Femur (tissue), 1 donor: ENCODE measurements around the gene PDE6H.

Experiments used
- DNase-seq: peaks from one replicate; pipeline ENCODE4 v3.0.0-alpha.2; 2017

Gene PDE6H

DNA sequence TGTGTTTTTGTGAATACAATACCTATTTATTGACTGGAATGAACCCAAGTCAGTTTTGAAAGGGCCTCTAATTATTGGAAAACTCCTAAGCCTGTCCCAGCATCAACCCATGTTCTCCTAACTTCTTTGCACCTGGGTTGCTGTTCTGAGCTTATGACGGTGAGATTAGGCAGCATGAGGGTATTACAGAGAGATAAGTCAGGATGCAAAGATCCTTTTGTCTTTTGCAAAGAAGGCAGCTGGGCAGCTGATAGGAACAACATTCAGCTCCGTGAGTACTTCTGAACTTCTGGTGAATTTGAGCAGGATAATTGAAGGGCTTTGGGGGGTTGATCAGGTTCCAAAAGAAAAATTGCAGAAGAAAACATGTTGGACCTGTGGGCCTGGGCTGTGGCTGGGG, at the start of gene PDE6H:
TSS of gene PDE6H (plus strand) at position 227 of the 400 bp plus-strand sequence. CDS start 4,971 bp downstream, outside the sequence.
- no peak for DNase-seq

DNA sequence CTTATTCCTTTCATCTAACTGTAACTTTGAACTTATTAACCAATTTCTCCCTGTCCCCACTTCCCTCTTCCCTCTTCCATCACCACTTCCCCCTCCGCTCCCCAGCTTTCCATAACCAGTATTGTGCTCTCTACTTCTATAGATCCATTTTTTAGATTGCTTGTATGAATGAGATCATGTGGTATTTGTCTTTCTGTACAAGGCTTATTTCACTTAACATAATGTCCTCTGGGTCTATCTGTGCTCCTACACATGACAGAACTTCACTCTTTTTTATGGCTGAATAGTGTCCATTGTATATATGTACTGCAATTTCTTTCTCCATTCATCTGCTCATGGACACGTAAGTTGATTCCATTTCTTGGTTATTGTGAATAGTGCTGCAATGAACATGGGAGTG, 48.9 kb upstream of the PDE6H start:
- no peak for DNase-seq

DNA sequence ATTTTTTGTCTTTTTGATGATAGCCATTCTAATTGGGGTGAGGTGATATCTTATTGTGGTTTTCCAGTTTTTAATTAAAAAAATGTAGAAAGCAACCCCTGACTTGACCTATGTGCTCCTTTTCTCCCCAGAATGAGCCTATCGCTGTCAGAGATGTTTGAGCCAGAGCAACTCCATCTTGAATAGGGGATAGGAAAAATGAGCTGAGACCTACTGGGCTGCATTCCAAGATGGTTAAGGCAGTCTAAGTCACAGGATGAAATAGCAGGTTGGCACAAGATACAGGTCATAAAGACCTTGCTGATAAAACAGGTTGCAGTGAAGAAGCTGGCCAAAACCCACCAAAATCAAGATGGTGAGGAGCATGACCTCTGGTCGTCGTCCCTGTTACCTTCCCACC, 48.3 kb upstream of the PDE6H start:
- no peak for DNase-seq

DNA sequence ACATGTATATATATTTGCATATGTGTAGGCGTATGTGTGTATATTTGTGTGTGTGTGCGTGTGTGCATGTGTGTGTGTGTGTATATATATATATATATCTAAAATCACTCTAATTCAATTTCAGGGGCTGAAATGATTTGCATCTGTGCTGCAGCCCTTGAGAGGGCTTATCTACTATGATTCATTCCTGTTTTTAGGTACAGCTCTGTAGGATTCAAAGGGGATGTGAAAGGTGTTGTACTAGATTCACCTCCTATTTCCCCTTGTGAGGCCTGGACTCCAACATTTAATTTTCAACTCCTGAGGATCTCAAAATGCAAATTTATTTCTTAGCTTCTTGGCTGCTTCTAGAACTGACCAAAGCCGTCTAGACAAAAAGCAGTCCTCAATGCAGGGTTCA, 45.6 kb upstream of the PDE6H start:
- DNase-seq = no peak

DNA sequence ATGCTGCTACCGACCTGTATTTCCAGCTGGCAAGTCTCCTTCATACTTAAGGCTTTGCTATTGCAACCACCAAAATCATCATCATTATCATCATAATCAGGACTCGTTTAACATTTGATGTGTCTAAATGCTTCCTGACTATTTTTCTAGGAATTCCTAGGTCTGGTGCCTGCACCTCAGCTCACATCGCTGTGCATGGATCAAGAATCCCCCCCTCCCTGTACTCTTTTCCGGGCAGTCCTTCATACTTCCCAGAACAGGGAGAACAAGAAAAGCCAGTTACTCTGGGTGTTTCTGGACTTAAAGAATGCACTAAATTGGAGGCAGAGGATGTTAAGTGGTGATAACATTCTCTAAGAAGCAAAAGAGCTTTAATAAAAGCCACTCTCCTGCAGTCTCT, 43.9 kb upstream of the PDE6H start:
- peak; percentile 56 for DNase-seq

DNA sequence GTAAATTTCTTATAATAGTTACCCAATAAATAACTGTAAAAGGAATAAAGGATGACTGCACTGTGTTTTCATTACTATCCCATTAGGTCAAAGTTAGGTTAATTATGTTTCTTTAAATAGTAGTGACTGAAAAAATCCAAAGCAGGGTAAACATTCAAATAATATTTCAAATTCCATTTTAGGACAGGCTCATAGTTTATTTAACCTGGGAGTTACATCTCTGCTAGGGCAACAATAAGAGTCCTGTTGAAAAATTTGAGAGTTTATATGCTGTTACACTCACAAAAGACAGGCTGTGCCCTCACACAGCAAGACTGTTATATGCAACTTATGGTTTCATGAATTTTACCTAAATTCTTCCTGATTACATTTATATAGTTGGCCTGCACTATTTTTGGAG, 42.5 kb upstream of the PDE6H start:
- DNase-seq = no peak

DNA sequence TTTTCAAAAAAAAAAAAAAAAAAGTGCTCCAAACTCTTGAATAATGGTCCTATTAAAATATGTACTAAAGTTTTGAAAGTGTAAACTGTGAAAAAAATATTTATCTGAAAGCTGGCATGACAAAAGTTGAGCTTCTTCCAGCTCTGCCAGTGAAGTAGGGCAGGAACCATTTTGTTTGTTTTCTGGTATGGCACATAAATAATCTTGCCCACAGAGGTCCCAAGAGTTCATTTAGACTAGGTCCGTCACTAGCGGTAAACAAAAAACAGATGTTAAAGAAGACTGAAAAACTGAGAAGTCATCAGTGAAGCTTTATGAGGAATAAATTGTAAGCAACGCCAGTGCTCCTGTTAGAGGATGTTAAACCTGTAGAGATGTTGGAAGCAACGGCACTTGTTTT, 41.5 kb upstream of the PDE6H start:
- no peak for DNase-seq

DNA sequence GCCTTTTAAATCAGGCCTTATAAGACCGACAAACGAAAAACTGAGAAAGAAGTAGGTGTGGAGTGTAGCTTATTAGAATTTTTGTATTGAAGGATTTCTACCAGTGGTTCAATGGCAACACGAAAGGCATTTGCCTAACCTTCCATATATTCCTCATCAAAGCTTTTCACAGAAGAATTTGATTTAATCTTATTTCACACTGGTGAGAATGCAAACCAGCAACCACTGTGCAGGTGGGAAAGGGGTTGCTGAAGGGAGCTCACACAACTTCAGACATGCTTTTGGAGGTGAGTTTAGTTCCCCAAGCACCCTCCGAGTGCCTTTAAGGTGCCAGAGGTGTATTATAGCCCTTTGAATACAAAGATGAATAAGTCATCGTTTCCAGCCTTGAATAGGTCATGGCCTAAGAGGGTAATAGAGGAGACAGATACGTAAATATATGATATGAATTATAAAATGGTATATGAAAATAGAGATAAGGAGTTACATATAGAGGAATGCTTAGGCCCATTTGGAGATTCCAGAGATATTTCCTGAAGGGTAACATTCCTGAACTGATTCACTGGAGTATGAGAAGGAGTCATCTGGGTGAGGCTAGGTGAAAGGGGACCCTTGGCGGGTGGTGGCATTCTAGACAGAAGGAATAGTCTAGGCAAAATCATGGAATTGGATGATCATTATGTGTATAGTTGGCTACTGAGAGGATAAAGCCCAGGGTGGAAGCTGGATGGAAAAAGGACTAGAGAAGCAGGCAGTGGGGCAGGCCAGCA, 40.9 kb upstream of the PDE6H start:
- no peak for DNase-seq

DNA sequence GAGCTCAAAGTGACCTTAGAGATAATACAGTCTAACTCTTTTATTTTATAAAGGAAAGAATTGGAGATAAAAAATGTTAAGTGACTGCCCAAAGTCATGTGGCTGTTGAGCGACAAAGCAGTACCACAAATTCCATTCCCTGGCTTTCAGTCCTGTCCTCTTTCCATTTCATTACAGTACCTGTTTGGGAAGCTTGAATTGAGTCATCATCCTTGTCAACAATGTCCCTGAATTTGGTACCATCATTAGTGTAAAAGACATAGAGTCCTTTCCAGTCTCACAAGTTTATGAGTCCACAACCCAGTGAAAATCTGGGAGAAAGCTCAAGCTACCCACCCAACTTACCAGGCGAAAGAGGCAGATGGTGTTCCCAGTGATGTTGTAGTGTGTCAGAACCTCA, 38.3 kb upstream of the PDE6H start:
- no peak for DNase-seq

DNA sequence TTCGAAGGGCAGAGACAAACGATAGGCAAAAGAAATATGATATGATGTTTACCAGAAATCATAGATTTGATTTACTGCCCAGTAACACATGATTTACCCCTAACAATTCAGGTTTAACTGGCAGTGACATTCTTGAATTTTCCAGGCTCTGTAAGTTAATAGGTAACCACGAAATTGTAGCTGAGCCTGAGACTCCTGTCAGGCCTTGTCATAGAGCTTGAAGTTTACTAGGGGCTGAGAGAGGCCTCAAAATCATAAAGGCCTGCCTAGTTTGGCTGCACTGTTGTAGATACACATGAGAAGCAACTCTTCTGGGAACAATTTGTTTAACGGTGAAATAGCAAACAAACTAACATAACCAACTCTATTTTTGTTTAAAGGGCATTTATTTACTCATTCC, 37.8 kb upstream of the PDE6H start:
- DNase-seq = no peak

DNA sequence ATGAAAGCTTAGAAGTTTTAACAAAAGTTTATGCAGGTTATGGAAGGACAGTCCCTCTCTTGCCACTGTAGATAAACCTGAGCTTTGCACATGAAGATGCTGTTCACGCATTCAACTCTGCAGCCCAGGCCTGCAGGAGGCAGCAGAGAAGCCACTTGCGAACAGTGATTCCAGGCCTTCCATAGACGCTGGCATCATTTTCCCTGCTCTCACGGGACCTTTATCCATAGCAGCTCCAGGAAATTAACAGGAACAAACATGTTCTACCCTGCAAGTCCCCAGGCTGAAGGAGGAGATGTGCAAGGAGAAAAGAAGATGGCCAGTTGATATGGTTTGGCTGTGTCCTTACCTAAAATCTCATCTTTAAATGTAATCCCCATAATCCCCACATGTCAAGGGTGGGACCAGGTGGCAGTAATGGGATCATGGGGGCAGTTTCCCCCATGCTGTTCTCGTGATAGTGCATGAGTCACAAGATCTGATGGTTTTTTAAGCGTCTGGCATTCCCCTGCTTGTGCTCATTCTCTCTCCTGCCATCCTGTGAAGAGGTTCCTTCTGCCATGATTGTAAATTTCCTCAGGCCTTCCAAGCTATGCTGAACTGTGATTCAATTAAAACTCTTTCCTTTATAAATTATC, 36.5 kb upstream of the PDE6H start:
- DNase-seq = no peak

DNA sequence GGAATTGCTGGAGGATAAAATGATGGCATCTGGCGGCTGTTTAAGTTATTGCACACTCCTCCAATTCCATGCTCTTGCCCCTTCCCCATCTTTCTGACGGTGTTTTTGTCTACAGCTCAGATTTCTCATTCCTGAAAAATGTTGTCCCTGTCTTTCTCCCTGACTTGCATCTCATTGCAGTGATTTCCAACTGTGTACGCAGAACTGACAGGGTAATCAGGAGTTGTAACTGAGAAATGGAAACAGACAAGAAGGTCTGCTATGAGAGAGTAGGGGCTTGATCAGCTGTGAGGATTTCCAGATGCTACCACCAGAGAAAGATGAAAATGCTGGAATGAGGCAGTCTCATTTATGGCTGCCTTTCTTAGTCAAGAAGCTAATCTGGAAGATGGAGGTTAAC, 35.8 kb upstream of the PDE6H start:
- no peak for DNase-seq

DNA sequence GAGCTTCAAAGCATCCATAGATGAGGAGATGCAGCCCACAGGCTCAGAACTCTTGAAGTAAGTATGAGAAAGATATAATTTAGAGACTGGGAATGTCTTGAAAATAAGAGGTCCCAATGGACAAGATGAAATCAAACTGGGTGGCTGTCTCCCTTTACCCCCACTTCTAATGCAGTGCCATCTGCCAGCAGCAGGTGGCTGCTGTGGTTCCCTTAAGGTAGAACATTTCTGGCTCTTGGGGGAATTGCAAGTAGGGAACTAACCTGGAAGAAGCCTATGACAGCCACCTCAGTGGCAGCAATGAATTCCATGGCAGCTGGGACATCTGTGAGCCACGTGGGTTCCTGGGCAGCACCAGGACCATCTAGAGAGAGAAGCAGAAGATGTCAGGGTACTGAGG, 35.2 kb upstream of the PDE6H start:
- no peak for DNase-seq

DNA sequence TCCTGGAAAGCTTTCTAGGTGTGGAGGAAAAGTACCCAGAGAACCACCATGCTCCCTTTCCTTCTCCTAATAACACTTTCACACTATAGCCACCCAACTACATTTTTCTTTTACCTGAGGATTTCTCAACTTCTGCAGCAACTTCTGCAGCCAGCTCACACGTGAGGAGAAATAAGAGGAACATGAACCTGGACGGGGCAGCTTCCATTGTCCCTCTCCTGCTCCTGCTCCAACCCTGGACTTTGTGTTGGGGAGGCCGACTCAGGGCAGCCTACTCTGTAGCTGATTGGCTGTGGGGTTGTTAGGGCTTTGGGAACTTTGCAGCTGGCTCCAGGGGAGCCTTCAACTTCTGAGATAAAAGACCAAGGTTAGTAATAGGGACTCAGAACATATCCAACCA, 34.5 kb upstream of the PDE6H start, which contains the start of gene ERP27:
TSS of gene ERP27 (minus strand) at position 237 of the 400 bp plus-strand sequence. CDS start at position 208, 29 bp downstream.
- no peak for DNase-seq

DNA sequence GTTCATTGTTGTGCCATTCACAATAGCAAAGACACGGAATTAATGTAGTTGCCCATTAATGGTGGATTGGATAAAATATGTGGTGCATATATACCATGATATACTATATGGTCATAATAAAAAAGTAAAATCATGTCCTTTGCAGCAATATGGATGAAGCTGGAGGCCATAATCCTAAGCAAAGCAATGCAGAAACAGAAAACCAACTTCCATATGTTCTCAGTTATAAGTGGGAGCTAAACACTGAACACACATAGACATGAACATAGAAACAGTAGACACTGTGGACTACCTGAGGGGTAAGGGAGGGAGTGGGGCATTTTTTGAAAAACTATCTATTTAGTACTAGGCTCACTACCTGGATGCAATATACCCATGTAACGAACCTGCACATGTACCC, 31.5 kb upstream of the PDE6H start:
- no peak for DNase-seq

DNA sequence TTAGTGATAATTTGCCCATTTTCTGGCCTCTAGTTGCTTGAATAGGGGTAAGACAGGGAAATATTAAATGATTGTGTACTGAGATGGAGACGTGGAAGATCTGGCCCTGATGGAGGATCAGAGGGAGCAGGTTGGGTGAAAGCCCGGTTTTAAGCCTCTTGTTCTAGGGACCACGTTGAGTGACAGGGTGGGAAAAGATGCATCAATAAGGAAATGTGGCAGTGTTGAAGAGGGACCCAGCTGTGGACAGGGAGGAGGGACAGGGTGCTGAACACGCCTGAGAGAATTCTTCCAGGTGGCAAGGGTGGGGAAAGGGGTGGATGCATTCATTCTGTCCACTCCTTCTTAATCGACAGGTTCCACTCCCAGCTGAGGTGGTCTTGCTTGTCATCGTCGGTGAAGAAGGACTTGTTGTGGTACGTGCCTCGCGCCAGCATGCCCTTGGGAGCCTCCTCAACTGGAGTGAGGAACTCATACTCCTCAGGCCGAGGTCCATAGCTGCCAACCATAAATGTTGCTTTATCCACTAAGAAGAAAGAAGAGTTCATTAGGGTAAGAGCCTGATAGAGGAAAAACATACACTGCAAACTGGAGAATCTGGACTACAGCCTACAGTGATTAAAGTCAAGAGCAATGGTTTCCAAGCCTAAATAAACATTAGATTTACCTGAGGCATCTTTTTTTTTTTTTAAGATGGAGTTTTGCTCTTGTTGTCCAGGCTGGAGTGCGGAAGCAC, 30.5 kb upstream of the PDE6H start:
- no peak for DNase-seq

DNA sequence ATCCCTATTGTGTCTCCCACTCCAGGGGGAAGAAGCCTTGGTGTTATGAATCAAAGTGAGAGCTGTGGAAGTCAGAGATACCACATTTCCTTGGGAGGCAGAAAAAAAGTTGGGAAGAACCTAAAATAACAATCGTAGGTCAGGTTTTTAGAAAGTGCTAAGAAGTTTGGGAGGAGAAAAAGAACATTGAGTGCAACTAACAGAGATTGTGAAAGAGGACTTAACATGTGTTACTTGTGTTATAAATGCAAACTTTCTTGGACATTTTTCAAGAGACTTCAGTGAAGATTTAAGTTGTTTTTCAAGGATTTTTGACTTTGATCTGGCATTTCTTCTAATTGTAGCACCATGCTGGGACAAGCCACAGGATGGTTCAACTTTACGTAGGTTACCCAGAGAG, 26.7 kb upstream of the PDE6H start:
- DNase-seq = no peak

DNA sequence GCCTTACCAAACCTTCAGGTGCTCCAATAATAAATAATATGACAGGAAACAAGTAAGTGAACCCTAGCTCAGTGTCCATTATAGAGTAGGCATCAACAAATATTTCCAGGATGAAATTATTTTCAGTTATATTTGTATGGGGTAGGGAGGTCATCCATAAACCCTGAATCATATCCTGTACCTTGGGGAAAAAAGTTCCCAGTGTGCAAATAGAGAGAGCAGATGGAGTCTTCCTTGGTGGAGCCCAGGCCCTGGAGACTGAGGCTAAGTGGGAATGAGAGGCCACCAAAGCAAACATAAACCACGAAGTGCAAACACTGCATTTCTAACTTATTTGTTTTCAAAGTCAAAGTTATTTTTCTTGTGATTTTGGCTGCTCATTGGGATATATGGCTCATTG, 26.0 kb upstream of the PDE6H start:
- DNase-seq = no peak

DNA sequence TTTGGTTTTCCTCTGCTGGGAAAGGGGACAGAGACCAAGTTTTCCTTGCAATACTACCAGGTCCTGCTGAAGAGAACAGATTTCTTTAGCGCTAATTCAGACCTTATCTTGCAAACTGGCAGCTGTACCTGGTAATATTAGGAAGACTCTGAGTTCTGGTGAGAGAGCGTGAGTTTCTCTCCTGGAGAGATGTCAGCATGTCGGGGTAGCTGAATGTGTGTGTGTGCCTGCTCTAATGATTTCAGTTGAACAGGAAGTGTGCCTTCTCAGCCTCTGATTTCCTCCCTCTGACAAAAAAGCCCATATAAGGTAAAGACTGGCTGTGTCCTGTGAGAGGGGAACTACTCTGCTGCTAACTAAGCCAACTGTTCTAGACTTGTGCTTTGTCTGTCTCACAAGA, 24.2 kb upstream of the PDE6H start:
- DNase-seq = peak; percentile 48

DNA sequence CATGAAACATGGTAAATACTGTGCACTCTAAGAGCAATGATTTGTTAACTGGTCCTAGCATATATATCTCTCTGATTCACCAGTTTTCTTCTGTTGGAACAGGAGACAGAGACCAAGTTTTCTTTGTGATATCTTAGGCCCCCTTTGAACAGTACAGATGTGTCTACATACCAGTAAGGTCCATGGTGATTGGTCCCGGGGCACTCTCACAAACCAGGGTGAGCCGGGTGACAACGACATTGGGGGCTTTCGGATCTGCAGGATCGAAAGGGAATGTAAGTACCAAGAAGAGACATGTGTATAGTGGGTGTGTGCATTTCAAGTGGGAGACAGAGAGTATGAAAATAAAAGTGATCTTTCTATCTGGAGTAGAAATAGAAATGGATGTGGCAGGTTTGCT, 23.2 kb upstream of the PDE6H start:
- DNase-seq = no peak

DNA sequence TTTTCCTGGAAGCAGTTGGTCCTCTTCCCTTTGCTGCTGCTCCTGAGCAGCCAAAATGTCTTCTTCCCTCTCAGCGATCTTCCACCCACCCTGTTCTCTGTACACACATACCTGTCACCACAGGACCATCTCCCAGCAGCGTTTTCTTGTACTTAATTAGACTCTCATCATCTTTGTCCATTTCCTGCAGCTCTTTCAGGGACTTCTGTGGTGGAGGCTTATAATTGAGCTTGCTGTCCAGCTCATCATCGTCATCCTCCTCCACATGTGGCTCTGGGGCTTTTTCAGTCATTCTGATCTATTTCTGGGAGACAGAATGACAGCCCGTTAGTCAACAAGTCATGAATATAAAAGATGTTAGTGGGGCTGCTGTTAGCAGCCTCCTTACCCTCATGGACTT, 22.4 kb upstream of the PDE6H start:
- no peak for DNase-seq

DNA sequence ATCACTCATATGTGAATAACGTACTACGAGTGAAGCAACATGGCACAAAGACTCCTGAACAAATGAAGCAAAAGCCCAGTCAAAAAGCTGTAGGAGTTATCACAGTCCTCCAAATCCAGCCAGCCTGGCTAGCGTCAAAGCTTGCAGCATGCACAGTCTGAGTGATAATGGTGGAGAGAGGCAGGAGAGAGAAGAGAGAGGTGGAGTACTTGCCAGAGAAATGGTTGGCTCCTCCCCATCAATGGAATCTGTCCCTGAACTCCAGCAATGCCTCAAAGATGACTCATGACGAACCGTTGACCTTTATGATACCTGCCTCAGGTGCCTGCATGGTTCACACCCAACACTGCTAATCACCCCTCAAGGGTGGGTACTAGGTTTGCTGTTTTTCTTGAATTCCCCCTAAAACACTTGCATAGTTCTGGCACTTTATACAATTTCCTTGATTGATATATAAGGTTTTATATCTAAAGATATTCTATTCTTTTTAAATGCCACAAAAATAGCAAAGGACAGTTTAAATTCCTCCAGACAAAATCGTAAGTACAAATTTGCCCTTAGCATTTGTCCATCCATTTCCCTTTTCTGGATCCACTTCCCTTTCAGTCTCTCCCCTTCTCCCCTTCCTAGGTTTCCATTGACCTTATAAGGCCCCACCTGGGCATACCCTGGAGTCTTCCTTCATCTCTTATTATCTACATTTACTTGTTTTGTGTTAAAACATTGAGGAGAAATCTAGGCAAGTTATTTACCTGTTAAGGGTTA, 21.7 kb upstream of the PDE6H start:
- DNase-seq = no peak

DNA sequence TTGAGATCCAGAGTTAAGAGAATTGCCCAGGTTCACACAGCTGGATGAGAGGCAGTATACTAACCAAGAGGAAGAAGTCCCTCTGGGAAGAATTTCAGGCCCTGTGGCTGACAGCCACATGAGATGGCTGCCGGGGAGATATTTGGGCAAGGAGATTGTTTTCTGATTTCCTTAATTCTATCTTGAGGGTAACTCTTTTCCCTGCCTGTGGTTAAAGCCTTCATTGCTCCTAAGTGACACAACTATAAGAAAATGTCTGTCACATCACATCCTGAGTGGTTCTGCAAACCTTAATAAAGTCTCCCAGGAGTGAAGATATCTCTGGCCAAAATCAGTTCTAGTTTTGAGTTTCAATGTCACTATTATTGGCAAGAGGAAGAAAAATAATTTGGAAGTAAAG, 21.0 kb upstream of the PDE6H start:
- no peak for DNase-seq
